CD8-positive, alpha-beta memory T cell (primary cell): ENCODE results near the gene DGKB. TPM values are rescaled to one million over a fixed set of nuclear protein-coding genes. Genes with fewer than 3 reads are reported as not detected.

Source experiments
- CTCF ChIA-PET: fragments of 350-600 bp; sonication (Branson Sonifier 250); formaldehyde crosslinking; loops from one replicate; lab custom pipeline; 2021; ENCODE audit warnings: antibody characterized with exemption; lab: Charles Lee
- POLR2A ChIA-PET: fragments of 350-600 bp; sonication (Branson Sonifier 250); formaldehyde crosslinking; loops from one replicate; lab custom pipeline; 2021; ENCODE audit warnings: antibody characterized with exemption; lab: Charles Lee
- DNase-seq, 5 donors: peaks; one replicate each; pipeline versions ENCODE4 v3.0.0 to v3.0.0-alpha.2; 2020 to 2022; ENCODE audit warnings: mixed read lengths in 1 of 5
- H3K27ac ChIP-seq: one replicate; pipeline ENCODE4 v1.7.0; 2013; ENCODE audit warnings: low read depth, mild to moderate bottlenecking, low read length, moderate library complexity
- H3K27me3 ChIP-seq: 2 replicates; pipeline ENCODE4 v1.7.0; 2013; ENCODE audit warnings: low read length, mild to moderate bottlenecking; ENCODE audit not compliant: insufficient read depth, poor library complexity, severe bottlenecking
- H3K36me3 ChIP-seq: 2 replicates; pipeline ENCODE4 v1.7.0; 2013; ENCODE audit warnings: mild to moderate bottlenecking, low read length, moderate library complexity; ENCODE audit not compliant: insufficient read depth
- H3K4me1 ChIP-seq: 2 replicates; pipeline ENCODE4 v1.7.0; 2013; ENCODE audit warnings: mild to moderate bottlenecking, low read length, moderate library complexity; ENCODE audit not compliant: insufficient read depth
- H3K4me3 ChIP-seq: 2 replicates; pipeline ENCODE4 v1.7.0; 2013; ENCODE audit warnings: mild to moderate bottlenecking, low read length
- H3K9me3 ChIP-seq: 2 replicates; pipeline ENCODE4 v1.7.0; 2013; ENCODE audit warnings: mild to moderate bottlenecking, low read length
- H3K27ac Mint-ChIP-seq, 8 donors: one replicate each; pipeline ENCODE4 v1.8.0; 2020 to 2021; ENCODE audit warnings: mixed read lengths in 8 of 8, mild to moderate bottlenecking in 6 of 8, inconsistent platforms in 3 of 8, moderate library complexity in 3 of 8
- H3K27me3 Mint-ChIP-seq, 2 donors: one replicate each; pipeline ENCODE4 v1.8.0; 2020 to 2021; ENCODE audit warnings: mixed read lengths in 2 of 2, mild to moderate bottlenecking in 1 of 2, moderate library complexity in 1 of 2
- H3K36me3 Mint-ChIP-seq, 3 donors: one replicate each; pipeline ENCODE4 v1.8.0; 2020 to 2021; ENCODE audit warnings: mixed read lengths in 3 of 3, inconsistent platforms in 1 of 3, mild to moderate bottlenecking in 1 of 3
- H3K4me1 Mint-ChIP-seq, 3 donors: one replicate each; pipeline ENCODE4 v1.8.0; 2020 to 2021; ENCODE audit warnings: mixed read lengths in 3 of 3, inconsistent platforms in 1 of 3, mild to moderate bottlenecking in 1 of 3
- H3K4me3 Mint-ChIP-seq, 7 donors: one replicate each; pipeline ENCODE4 v1.8.0; 2020 to 2021; ENCODE audit warnings: mixed read lengths in 7 of 7, mild to moderate bottlenecking in 6 of 7, moderate library complexity in 4 of 7, inconsistent platforms in 2 of 7
- H3K9me3 Mint-ChIP-seq, 5 donors: one replicate each; pipeline ENCODE4 v1.8.0; 2020 to 2022; ENCODE audit warnings: mixed read lengths in 5 of 5, mild to moderate bottlenecking in 3 of 5, moderate library complexity in 2 of 5, inconsistent platforms in 1 of 5
- polyA plus RNA-seq: library from polyadenylated mRNA; unstranded; fragments of 300-500 nt; fragmentation: Illumina TruSeq; gene quantifications from one replicate; pipeline ENCODE4 v1.2.3, GENCODE V29; 2021
- total RNA-seq, 2 experiments: library from RNA; stranded (reverse); gene quantifications; one replicate each; pipeline ENCODE4 v1.2.3, GENCODE V29; 2021

DGKB gene
- total and polyA plus RNA-seq, 3 experiments from 2014 or later, result not detected

- no peaks in the 10 kb centered on the region for H3K27me3 ChIP-seq
- no peak for DNase-seq
- CTCF ChIA-PET, result no interaction called here
- no peak overlapping the region for H3K27ac ChIP-seq
- H3K4me3 ChIP-seq, result no peak overlapping the region
- H3K4me1 Mint-ChIP-seq, result no peaks in the 10 kb centered on the region
- peaks cover 0 to 2% of the 10 kb centered on the region in 2 donors for H3K27me3 Mint-ChIP-seq
- H3K27ac Mint-ChIP-seq, result no peak overlapping the region
- POLR2A ChIA-PET, result no interaction called here
- no peaks in the 10 kb centered on the region for H3K36me3 Mint-ChIP-seq
- no peak overlapping the region for H3K4me3 Mint-ChIP-seq
- H3K4me1 ChIP-seq, result no peaks in the 10 kb centered on the region
- peaks cover 0 to 1% (median 0%) of the 10 kb centered on the region in 5 donors for H3K9me3 Mint-ChIP-seq
- H3K9me3 ChIP-seq, result no peaks in the 10 kb centered on the region
- no peaks in the 10 kb centered on the region for H3K36me3 ChIP-seq
Observed at GRCh38 chr7:14199336-14199735, 703.2 kb downstream of the DGKB start.

DNA sequence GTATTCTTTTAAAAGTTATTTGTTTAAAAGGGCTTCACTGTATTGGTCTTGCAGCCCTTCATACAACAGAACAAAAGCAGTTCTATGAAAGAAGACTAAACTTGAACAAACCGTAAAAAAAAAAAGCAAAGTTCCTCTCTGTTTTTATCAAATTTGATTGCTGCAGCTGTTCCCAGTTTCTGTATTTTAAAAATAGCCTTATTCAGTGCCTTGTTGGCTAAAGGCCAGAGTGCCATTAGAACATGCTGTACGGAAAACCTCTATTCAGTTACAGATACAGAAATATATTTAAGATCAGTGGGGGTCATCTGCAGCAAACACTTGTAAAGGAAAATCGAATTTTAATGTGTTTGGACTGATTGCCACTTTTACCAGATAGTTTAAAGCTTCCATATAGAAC, 705.3 kb downstream of the DGKB start:
- H3K27me3 Mint-ChIP-seq, result peaks cover 0 to 2% of the 10 kb centered on the region in 2 donors
- no peaks in the 10 kb centered on the region for H3K36me3 ChIP-seq
- DNase-seq, result no peak
- ChIA-PET POLR2A (no interaction called here), CTCF (no interaction called here)
- H3K9me3 ChIP-seq, result no peaks in the 10 kb centered on the region
- no peaks in the 10 kb centered on the region for H3K4me1 Mint-ChIP-seq
- no peak overlapping the region for H3K4me3 ChIP-seq
- H3K9me3 Mint-ChIP-seq, result peaks cover 0 to 1% (median 0%) of the 10 kb centered on the region in 5 donors
- H3K27ac Mint-ChIP-seq, result no peak overlapping the region
- no peak overlapping the region for H3K4me3 Mint-ChIP-seq
- no peaks in the 10 kb centered on the region for H3K4me1 ChIP-seq
- H3K36me3 Mint-ChIP-seq, result no peaks in the 10 kb centered on the region
- no peak overlapping the region for H3K27ac ChIP-seq
- H3K27me3 ChIP-seq, result no peaks in the 10 kb centered on the region

- POLR2A ChIA-PET, result no interaction called here
Observed at GRCh38 chr7:14196555-14196954, 706.0 kb downstream of the DGKB start.

DNA sequence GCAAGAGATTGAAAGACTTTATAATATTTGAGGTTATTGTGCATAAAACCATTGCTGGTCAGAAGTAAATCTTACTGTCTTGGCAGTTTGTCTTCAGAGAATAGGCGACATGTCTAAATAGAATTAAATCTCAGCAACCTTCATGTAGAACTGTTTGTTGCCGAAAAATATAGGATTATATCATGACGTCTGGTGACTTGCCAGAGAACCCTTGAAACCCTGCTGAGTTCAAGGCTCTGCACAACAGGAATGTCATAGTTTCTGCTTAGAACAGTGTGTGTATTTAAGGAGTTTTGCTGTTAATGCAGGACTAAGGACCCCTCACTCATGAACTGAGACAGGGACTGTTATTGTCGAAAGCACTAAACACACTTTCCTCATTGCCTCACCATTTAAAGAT, 706.7 kb downstream of the DGKB start:
- Histone ChIP-seq H3K27ac (no peak overlapping the region), H3K4me3 (no peak overlapping the region), H3K9me3 (no peaks in the 10 kb centered on the region), H3K27me3 (no peaks in the 10 kb centered on the region), H3K36me3 (no peaks in the 10 kb centered on the region), H3K4me1 (no peaks in the 10 kb centered on the region)
- peaks cover 0 to 1% (median 0%) of the 10 kb centered on the region in 5 donors for H3K9me3 Mint-ChIP-seq
- CTCF ChIA-PET, result no interaction called here
- no peaks in the 10 kb centered on the region for H3K4me1 Mint-ChIP-seq
- H3K27ac Mint-ChIP-seq, result no peak overlapping the region
- peaks cover 0 to 2% of the 10 kb centered on the region in 2 donors for H3K27me3 Mint-ChIP-seq
- no peak overlapping the region for H3K4me3 Mint-ChIP-seq
- DNase-seq, result no peak
- H3K36me3 Mint-ChIP-seq, result no peaks in the 10 kb centered on the region
- POLR2A ChIA-PET, result no interaction called here

More at GRCh38 chr7:14196555-14196954, 706.0 kb downstream of the DGKB start:
- no peak overlapping the region for H3K4me3 ChIP-seq
- Mint-ChIP-seq H3K27ac (no peak overlapping the region), H3K36me3 (no peaks in the 10 kb centered on the region), H3K4me3 (no peak overlapping the region), H3K9me3 (peaks cover 0 to 1% (median 0%) of the 10 kb centered on the region in 5 donors), H3K27me3 (peaks cover 0 to 2% of the 10 kb centered on the region in 2 donors), H3K4me1 (no peaks in the 10 kb centered on the region)
- no peaks in the 10 kb centered on the region for H3K9me3 ChIP-seq
- no peak overlapping the region for H3K27ac ChIP-seq
- no peaks in the 10 kb centered on the region for H3K4me1 ChIP-seq
- no peaks in the 10 kb centered on the region for H3K36me3 ChIP-seq
- CTCF ChIA-PET, result no interaction called here
- no peak for DNase-seq
- no peaks in the 10 kb centered on the region for H3K27me3 ChIP-seq

- Histone ChIP-seq H3K27ac (no peak overlapping the region), H3K27me3 (no peaks in the 10 kb centered on the region), H3K9me3 (no peaks in the 10 kb centered on the region), H3K4me1 (no peaks in the 10 kb centered on the region), H3K36me3 (no peaks in the 10 kb centered on the region), H3K4me3 (no peak overlapping the region)
- CTCF ChIA-PET, result no interaction called here
- Mint-ChIP-seq H3K36me3 (no peaks in the 10 kb centered on the region), H3K4me3 (no peak overlapping the region), H3K27ac (no peak overlapping the region), H3K4me1 (no peaks in the 10 kb centered on the region), H3K27me3 (no peaks in the 10 kb centered on the region), H3K9me3 (peaks cover 0 to 1% (median 0%) of the 10 kb centered on the region in 5 donors)
- POLR2A ChIA-PET, result no interaction called here
- no peak for DNase-seq
Observed at GRCh38 chr7:14195079-14195478, 707.5 kb downstream of the DGKB start.

DNA sequence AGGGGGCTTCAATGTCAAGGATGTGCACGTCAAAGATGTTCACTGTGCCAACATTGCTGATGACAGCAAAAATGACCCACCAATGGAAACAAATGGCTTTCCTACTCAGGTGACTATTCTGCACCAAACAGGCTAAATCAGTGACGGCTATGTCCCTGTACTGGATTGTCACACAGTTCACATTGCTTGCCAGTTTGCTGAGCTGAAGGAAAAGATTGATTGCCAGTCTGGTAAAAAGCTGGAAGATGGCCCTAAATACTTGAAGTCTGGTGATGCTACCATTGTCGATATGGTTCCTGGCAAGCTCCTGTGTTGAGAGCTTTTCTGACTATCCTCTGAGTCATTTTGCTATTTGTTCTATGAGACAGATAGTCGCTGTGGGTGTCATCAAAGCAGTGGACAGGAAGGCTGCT, 710.9 kb downstream of the DGKB start:
- Histone ChIP-seq H3K27ac (no peak overlapping the region), H3K36me3 (no peaks in the 10 kb centered on the region), H3K4me1 (no peaks in the 10 kb centered on the region), H3K9me3 (no peaks in the 10 kb centered on the region), H3K27me3 (no peaks in the 10 kb centered on the region), H3K4me3 (no peak overlapping the region)
- ChIA-PET CTCF (no interaction called here), POLR2A (no interaction called here)
- Mint-ChIP-seq H3K4me1 (no peaks in the 10 kb centered on the region), H3K27ac (no peak overlapping the region), H3K27me3 (no peaks in the 10 kb centered on the region), H3K36me3 (no peaks in the 10 kb centered on the region), H3K9me3 (peaks cover 0 to 4% (median 2%) of the 10 kb centered on the region in 5 donors), H3K4me3 (no peak overlapping the region)
- DNase-seq, result no peak

DNA sequence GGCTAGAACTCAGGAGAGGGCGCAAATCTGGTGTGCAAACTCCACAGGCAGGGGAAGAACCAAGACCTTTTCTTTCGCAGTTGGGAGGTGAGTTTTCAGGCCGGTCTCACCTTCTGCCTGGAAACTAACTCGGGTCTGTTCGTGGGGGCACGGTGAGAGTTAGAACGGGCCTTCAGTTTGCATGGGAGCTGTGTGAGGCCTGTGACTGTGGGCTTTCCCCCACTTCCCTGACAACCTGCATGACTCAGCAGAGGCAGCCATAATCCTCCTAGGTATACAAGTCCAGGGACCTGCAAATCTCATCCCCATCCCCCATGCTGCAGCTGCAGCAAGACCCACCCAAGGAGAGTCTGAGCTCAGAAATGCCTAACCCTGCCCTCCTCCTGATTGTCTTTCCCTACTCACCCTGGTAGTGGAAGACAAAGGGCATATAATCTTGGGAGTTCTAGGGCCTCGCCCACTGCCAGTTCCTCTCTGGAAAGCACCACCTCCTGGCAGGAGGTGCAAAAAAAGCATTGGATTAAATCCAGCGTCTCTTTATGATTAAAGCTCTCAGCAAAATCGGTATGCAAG, 718.2 kb downstream of the DGKB start:
- Histone ChIP-seq H3K4me3 (no peak overlapping the region), H3K9me3 (no peaks in the 10 kb centered on the region), H3K36me3 (no peaks in the 10 kb centered on the region), H3K4me1 (no peaks in the 10 kb centered on the region), H3K27me3 (no peaks in the 10 kb centered on the region), H3K27ac (no peak overlapping the region)
- Mint-ChIP-seq H3K27me3 (peaks cover 0 to 11% of the 10 kb centered on the region in 2 donors), H3K9me3 (peaks cover 0 to 5% (median 4%) of the 10 kb centered on the region in 5 donors), H3K27ac (no peak overlapping the region), H3K4me3 (no peak overlapping the region), H3K4me1 (no peaks in the 10 kb centered on the region), H3K36me3 (no peaks in the 10 kb centered on the region)
- no peak for DNase-seq
- ChIA-PET POLR2A (no interaction called here), CTCF (no interaction called here)

DNA sequence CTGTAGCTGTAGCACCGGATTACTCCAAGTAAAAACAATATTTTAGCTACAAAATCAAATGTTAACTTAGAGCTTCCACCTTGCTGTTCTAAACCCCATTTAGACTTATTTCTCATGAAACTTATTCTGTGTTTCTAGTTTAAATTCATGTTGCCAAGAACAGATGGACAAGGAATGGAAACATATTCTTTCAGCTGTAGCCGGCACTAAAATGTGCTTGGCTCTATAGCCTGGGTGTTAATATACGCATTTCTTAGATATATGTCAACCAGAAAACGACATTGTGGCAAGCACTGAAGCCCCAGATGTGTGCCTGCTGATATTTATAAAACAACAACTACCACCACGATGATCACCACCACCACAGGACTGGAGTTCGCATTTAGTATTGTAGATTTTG, 722.8 kb downstream of the DGKB start:
- H3K4me3 ChIP-seq, result no peak overlapping the region
- H3K27me3 ChIP-seq, result no peaks in the 10 kb centered on the region
- Mint-ChIP-seq H3K36me3 (peaks cover 0 to 2% (median 0%) of the 10 kb centered on the region in 3 donors), H3K4me1 (no peaks in the 10 kb centered on the region), H3K27ac (no peak overlapping the region), H3K9me3 (no peaks in the 10 kb centered on the region), H3K27me3 (peaks cover 0 to 11% of the 10 kb centered on the region in 2 donors), H3K4me3 (no peak overlapping the region)
- no peaks in the 10 kb centered on the region for H3K9me3 ChIP-seq
- no peaks in the 10 kb centered on the region for H3K36me3 ChIP-seq
- no peak overlapping the region for H3K27ac ChIP-seq
- no peaks in the 10 kb centered on the region for H3K4me1 ChIP-seq
- POLR2A ChIA-PET, result no interaction called here
- CTCF ChIA-PET, result no interaction called here
- no peak for DNase-seq
